Stimulated activated CD8-positive, alpha-beta memory T cell treated with anti-CD3 and anti-CD28 coated beads, Interleukin-7, amount 100 ng/mL, for 24 hours (primary cell): ENCODE results near the gene FOXG1.

Experiments
- DNase-seq: peaks from one replicate; pipeline ENCODE4 v3.0.0-alpha.2; 2020; ENCODE audit warnings: low read depth

FOXG1 gene

GRCh38 chr14:28766469-28766955, at the start of gene FOXG1:
FOXG1 (plus strand) TSS chr14:28766787; CDS start chr14:28767280, 493 bp downstream.
- DNase-seq = no peak

- DNase-seq = no peak
These were observed 47.5 kb upstream of the FOXG1 start for GRCh38 chr14:28719130-28719529.

GRCh38 chr14:28731358-28731757, 35.2 kb upstream of the FOXG1 start:
- no peak for DNase-seq

- no peak for DNase-seq
These were observed 24.3 kb upstream of the FOXG1 start for GRCh38 chr14:28742171-28742846.

- no peak for DNase-seq
These were observed 22.5 kb upstream of the FOXG1 start for GRCh38 chr14:28744126-28744525.

GRCh38 chr14:28745176-28745575, 21.4 kb upstream of the FOXG1 start:
- DNase-seq = no peak

GRCh38 chr14:28746247-28746646, 20.3 kb upstream of the FOXG1 start:
- no peak for DNase-seq

- no peak for DNase-seq
These were observed 15.0 kb upstream of the FOXG1 start for GRCh38 chr14:28751467-28752058.

GRCh38 chr14:28754209-28754985, 12.2 kb upstream of the FOXG1 start:
- DNase-seq = no peak

- DNase-seq = no peak
These were observed 11.3 kb upstream of the FOXG1 start for GRCh38 chr14:28755198-28755815.

- no peak for DNase-seq
These were observed 10.7 kb upstream of the FOXG1 start for GRCh38 chr14:28755884-28756268.

- DNase-seq = no peak
These were observed 10.2 kb upstream of the FOXG1 start for GRCh38 chr14:28756269-28756883.

- DNase-seq = no peak
These were observed 9.6 kb upstream of the FOXG1 start for GRCh38 chr14:28756884-28757570.

- no peak for DNase-seq
These were observed 8.8 kb upstream of the FOXG1 start for GRCh38 chr14:28757786-28758185.

- DNase-seq = no peak
These were observed 8.2 kb upstream of the FOXG1 start for GRCh38 chr14:28758253-28758884.

GRCh38 chr14:28758885-28759652, 7.5 kb upstream of the FOXG1 start:
- DNase-seq = no peak

- DNase-seq = no peak
These were observed 6.8 kb upstream of the FOXG1 start for GRCh38 chr14:28759653-28760313.

GRCh38 chr14:28760431-28760996, 6.1 kb upstream of the FOXG1 start:
- no peak for DNase-seq
